GM12874 (cell line): ENCODE measurements around the gene BTRC.

ENCODE experiments used
- TF ChIP-seq, protein P1 (sequence below): IDR thresholded peaks from 2 replicates; pipeline ENCODE4 v1.5.1; 2011; ENCODE audit warnings: low read depth, mild to moderate bottlenecking, control low read depth, low read length, moderate library complexity; ENCODE audit not compliant: insufficient read depth

The BTRC gene

DNA sequence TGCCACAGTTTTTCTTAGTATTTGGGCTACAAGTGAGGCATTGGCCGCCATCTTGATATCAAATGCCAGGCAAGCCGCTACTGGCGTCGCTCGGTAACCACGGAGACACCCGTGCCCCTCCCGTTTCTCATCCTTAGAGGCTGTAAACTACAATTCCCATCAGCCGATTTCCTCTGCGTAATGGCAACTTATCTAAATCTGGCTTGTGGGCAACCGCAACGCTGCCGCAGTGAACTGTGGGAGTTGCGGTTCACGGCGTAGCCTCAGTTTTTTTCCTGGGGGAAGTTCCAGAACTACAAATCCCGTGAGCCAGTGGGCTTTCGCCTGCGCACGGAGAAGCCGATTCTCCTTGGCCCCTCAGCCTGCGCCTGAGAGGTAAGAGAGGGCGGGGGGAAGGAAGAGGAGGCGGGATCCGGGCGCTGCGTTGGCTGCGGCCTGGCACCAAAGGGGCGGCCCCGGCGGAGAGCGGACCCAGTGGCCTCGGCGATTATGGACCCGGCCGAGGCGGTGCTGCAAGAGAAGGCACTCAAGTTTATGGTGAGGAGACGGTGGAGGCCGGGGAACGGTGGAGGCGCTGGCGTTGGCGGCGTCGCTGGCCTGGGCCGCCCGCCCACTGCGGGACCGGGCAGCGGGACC is at the start of gene BTRC:
Gene BTRC (plus strand): TSS at position 474 of the 636 bp plus-strand sequence. CDS start 16 bp downstream, at position 490.
- TF ChIP-seq, protein P1, sequence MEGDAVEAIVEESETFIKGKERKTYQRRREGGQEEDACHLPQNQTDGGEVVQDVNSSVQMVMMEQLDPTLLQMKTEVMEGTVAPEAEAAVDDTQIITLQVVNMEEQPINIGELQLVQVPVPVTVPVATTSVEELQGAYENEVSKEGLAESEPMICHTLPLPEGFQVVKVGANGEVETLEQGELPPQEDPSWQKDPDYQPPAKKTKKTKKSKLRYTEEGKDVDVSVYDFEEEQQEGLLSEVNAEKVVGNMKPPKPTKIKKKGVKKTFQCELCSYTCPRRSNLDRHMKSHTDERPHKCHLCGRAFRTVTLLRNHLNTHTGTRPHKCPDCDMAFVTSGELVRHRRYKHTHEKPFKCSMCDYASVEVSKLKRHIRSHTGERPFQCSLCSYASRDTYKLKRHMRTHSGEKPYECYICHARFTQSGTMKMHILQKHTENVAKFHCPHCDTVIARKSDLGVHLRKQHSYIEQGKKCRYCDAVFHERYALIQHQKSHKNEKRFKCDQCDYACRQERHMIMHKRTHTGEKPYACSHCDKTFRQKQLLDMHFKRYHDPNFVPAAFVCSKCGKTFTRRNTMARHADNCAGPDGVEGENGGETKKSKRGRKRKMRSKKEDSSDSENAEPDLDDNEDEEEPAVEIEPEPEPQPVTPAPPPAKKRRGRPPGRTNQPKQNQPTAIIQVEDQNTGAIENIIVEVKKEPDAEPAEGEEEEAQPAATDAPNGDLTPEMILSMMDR, result no peak

DNA sequence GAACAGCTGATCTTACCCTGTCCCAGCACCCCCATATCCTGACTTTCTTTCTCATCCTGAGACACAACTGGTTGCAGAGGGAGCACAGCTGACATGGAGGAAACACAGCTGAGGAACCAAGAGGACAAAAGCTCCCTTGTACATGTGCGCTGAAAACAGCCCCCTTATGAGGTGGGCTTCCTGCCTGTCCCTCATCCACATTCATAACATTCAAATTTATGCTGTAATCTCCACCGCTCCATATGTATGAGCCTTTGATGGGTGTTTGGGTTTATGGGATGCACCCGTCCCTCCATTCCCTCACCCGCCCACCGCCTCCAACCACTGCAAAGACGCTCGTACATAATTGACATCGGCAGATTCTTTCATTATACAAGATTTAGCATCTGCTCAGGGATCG is 49.6 kb upstream of the BTRC start:
- TF ChIP-seq, protein P1, result no peak

- TF ChIP-seq, protein P1, result no peak
Measured at GRCh38 chr10:101305320-101306241, 48.4 kb upstream of the BTRC start.

DNA sequence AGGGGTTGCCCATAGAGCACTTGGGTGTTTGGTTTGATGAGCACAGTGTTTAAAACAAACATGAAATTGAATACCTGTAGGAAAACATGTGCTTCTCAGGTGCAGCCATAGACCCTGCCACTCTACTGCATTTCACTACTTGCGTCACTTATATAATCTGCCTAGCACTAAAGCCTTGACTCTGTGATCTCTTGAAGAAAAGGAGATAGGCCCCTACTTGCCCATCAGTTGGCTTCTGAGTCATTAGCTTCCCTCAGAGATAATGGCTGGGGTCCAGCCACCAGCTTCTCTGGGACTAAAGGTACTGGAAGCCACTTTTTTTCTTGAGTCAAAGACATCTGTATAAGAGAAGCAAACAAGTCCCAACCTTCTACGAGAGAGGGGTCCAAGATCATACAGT is 45.9 kb upstream of the BTRC start:
- TF ChIP-seq, protein P1, result no peak

DNA sequence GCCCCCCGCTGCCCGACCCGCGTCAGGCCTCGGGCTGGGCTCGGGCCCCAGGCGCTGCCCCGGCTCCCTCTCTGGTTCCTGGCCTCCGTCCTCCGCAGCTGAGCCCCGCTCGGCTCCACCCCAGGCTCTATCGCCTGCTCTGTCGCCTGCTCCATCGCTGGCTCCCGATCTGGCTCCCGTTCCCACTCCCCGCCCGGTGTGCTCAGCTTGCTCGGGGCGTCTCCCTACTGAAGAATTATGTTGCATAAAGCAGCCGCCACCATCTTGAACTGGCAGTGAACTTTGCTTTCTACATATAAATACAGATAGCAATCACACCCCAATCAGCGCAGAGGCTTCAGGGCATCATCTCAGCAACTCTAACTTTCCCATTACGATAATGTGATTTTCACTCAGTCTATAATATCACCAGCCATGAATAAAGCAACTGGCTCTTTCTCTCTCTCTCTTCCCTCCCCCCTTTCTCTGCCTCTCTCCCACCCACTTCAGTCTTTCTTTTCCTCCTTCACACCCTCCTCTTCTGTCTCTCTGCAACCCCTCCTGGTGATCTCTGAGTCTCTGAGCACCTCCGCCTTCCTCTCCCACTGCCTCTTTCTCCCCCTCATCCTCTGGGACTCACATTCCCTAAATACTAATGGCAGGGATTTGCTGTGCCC is 43.3 kb upstream of the BTRC start:
- TF ChIP-seq, protein P1, result no peak

GRCh38 chr10:101311185-101312066 is 42.5 kb upstream of the BTRC start:
- TF ChIP-seq, protein P1, result no peak
